NT2/D1 (cell line): ENCODE measurements around the gene RFTN1.

Experiments used
- DNase-seq: peaks from one replicate; pipeline ENCODE4 v3.0.0-alpha.2; 2011; ENCODE audit warnings: low read depth, low spot score
- H3K27me3 ChIP-seq: 2 replicates; pipeline ENCODE4 v1.6.0; 2011; ENCODE audit warnings: mild to moderate bottlenecking; ENCODE audit not compliant: insufficient read length, insufficient read depth
- H3K36me3 ChIP-seq: 2 replicates; pipeline ENCODE4 v1.6.1; 2011; ENCODE audit warnings: mild to moderate bottlenecking, low read length, mixed read lengths; ENCODE audit not compliant: insufficient read depth, insufficient read length
- H3K4me1 ChIP-seq: 2 replicates; pipeline ENCODE4 v1.5.1; 2011; ENCODE audit not compliant: insufficient read depth, insufficient read length
- H3K4me3 ChIP-seq: 2 replicates; pipeline ENCODE4 v1.5.1; 2011; ENCODE audit warnings: low read depth; ENCODE audit not compliant: insufficient read length
- H3K9ac ChIP-seq: 2 replicates; pipeline ENCODE4 v1.6.0; 2011; ENCODE audit warnings: low read depth; ENCODE audit not compliant: insufficient read length
- H3K9me3 ChIP-seq: 2 replicates; pipeline ENCODE4 v1.5.1; 2011; ENCODE audit warnings: mild to moderate bottlenecking, low read length; ENCODE audit not compliant: insufficient read depth
- SUZ12 ChIP-seq: IDR thresholded peaks from 2 replicates; pipeline ENCODE4 v1.6.1; 2011; ENCODE audit not compliant: insufficient read length, insufficient read depth; ENCODE audit errors: extremely low read depth
- YY1 ChIP-seq: IDR thresholded peaks from 2 replicates; pipeline ENCODE4 v1.6.1; 2011; ENCODE audit not compliant: insufficient read length, insufficient read depth
- ZNF274 ChIP-seq: IDR thresholded peaks from 2 replicates; pipeline ENCODE4 v1.6.1; 2011; ENCODE audit warnings: mild to moderate bottlenecking, low read depth, low read length

Gene RFTN1

GRCh38 chr3:16392065-16392464 lies 121.4 kb downstream of the RFTN1 start:
- no peak for DNase-seq
- Histone ChIP-seq H3K4me3 (no peak overlapping the region), H3K4me1 (no peaks in the 10 kb centered on the region), H3K9ac (no peak overlapping the region), H3K9me3 (no peaks in the 10 kb centered on the region), H3K27me3 (no peaks in the 10 kb centered on the region), H3K36me3 (no peaks in the 10 kb centered on the region)
- no peak for TF ChIP-seq SUZ12
- TF ChIP-seq ZNF274: no peak
- no peak for TF ChIP-seq YY1

DNA sequence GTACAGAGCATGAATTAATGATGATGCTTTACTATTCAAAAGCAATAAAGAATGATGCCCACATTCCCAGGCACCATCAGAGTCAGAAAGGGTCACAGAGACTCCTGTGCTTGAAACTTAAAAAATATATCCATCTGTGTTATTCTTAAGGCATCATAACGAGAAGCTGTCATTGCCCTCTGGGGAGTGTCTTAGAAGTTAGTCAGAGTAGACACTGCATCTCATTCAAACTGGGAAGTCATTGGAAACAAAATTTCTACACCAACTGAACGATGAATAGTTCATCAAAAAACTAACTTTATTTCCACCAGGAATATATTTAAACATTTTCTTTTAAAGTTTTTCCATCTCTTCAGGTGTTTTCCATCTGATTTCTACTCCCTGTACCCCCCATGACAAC lies 122.9 kb downstream of the RFTN1 start:
- Histone ChIP-seq H3K4me3 (no peak overlapping the region), H3K27me3 (no peaks in the 10 kb centered on the region), H3K4me1 (no peaks in the 10 kb centered on the region), H3K9me3 (no peaks in the 10 kb centered on the region), H3K9ac (no peak overlapping the region), H3K36me3 (no peaks in the 10 kb centered on the region)
- no peak for TF ChIP-seq SUZ12
- no peak for TF ChIP-seq ZNF274
- TF ChIP-seq YY1: no peak
- no peak for DNase-seq

GRCh38 chr3:16388850-16389441 lies 124.6 kb downstream of the RFTN1 start:
- no peaks in the 10 kb centered on the region for H3K9me3 ChIP-seq
- no peak overlapping the region for H3K4me3 ChIP-seq
- no peak overlapping the region for H3K9ac ChIP-seq
- no peaks in the 10 kb centered on the region for H3K27me3 ChIP-seq
- no peak for TF ChIP-seq YY1
- TF ChIP-seq SUZ12: no peak
- TF ChIP-seq ZNF274: no peak
- no peak for DNase-seq
- no peaks in the 10 kb centered on the region for H3K36me3 ChIP-seq
- no peaks in the 10 kb centered on the region for H3K4me1 ChIP-seq

DNA sequence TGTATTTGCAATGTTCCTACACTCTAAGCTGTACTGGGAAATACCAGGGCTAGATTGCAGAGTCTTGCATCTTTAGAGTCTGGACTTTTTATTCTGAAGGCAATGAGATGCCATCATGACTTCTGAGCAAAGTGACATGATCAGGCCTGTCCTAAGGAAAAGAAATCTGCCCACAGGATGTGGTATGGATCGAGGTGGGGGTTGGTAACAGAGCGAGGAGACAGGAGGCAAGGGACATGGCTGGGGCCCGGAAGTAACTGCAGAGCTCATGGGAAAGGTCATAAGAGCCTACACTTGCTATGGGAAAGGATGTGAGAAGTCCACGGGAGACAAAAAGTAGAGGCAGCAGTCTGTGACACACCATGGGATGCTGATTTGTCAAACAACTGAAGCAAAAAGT lies 126.9 kb downstream of the RFTN1 start:
- Histone ChIP-seq H3K4me3 (no peak overlapping the region), H3K4me1 (no peaks in the 10 kb centered on the region), H3K27me3 (no peaks in the 10 kb centered on the region), H3K9ac (no peak overlapping the region), H3K9me3 (no peaks in the 10 kb centered on the region), H3K36me3 (no peaks in the 10 kb centered on the region)
- DNase-seq: no peak
- no peak for TF ChIP-seq SUZ12
- no peak for TF ChIP-seq ZNF274
- no peak for TF ChIP-seq YY1

DNA sequence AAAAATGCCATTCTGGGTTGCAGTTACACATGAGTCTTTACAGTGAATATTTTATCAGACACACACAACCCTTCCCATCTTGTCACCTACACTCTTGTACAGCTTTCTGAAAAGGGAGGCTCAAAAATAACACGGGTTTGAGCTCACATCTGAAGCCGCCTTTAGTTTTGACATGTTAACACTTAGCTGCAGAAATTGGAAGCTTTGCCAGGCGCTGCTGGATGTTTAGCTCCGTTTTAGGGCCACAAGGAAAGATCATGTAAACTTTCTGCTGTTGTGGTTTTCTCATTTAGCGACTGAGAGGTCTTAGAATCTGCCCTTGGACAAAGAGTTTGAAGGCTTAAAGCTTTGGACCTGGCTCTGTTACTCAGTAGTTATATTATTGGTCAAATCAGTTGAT lies 128.3 kb downstream of the RFTN1 start:
- no peak for TF ChIP-seq ZNF274
- no peak for TF ChIP-seq YY1
- no peak for TF ChIP-seq SUZ12

GRCh38 chr3:16383864-16384263 lies 129.6 kb downstream of the RFTN1 start:
- Histone ChIP-seq H3K36me3 (no peaks in the 10 kb centered on the region), H3K4me3 (no peak overlapping the region), H3K27me3 (no peaks in the 10 kb centered on the region), H3K9ac (no peak overlapping the region), H3K9me3 (0 out of 2 replicates have a peak, but pooled peaks cover 4% of the 10 kb centered on the region), H3K4me1 (no peaks in the 10 kb centered on the region)
- no peak for DNase-seq
- TF ChIP-seq SUZ12 (no peak), YY1 (no peak), ZNF274 (no peak)

More for the DNA sequence above, 128.3 kb downstream of the RFTN1 start:
- Histone ChIP-seq H3K27me3 (no peaks in the 10 kb centered on the region), H3K9ac (no peak overlapping the region), H3K4me3 (no peak overlapping the region), H3K36me3 (no peaks in the 10 kb centered on the region), H3K4me1 (no peaks in the 10 kb centered on the region), H3K9me3 (no peaks in the 10 kb centered on the region)
- DNase-seq: no peak

- Histone ChIP-seq H3K4me1 (no peaks in the 10 kb centered on the region), H3K9ac (no peak overlapping the region), H3K27me3 (no peaks in the 10 kb centered on the region), H3K9me3 (peaks cover 14% of the 10 kb centered on the region; the same call in 1 of the 2 replicates), H3K36me3 (no peaks in the 10 kb centered on the region), H3K4me3 (no peak overlapping the region)
- TF ChIP-seq YY1: no peak
- no peak for TF ChIP-seq SUZ12
- TF ChIP-seq ZNF274: no peak
- no peak for DNase-seq
These were observed 130.7 kb downstream of the RFTN1 start for GRCh38 chr3:16382845-16383244.
